HG02840 (cell line): ENCODE data around the gene PLEKHG1.

Experiments
- ATAC-seq: cut with Tn5 transposase; IDR thresholded peaks from one replicate; pipeline ENCODE4 v1.9.1; 2021; ENCODE audit warnings: mild to moderate bottlenecking, moderate library complexity, moderate number of reproducible peaks; ENCODE audit not compliant: unreplicated experiment, low FRiP score

Gene PLEKHG1

GRCh38 chr6:150617496-150618460 lies 18.1 kb downstream of the PLEKHG1 start:
- no peak for ATAC-seq

GRCh38 chr6:150619275-150619674 lies 19.6 kb downstream of the PLEKHG1 start:
- no peak for ATAC-seq

- ATAC-seq, result no peak
These were observed 20.6 kb downstream of the PLEKHG1 start for GRCh38 chr6:150620244-150620643.

- no peak for ATAC-seq
These were observed 21.1 kb downstream of the PLEKHG1 start for GRCh38 chr6:150620763-150621162.

GRCh38 chr6:150622476-150622875 lies 22.8 kb downstream of the PLEKHG1 start:
- no peak for ATAC-seq

GRCh38 chr6:150622941-150623874 lies 23.5 kb downstream of the PLEKHG1 start:
- peak; percentile 97 for ATAC-seq

GRCh38 chr6:150624191-150624590 lies 24.5 kb downstream of the PLEKHG1 start:
- no peak for ATAC-seq

- ATAC-seq, result no peak
These were observed 26.2 kb downstream of the PLEKHG1 start for GRCh38 chr6:150625927-150626326.

- ATAC-seq, result no peak
These were observed 27.5 kb downstream of the PLEKHG1 start for GRCh38 chr6:150627154-150627553.

- no peak for ATAC-seq
These were observed 27.9 kb downstream of the PLEKHG1 start for GRCh38 chr6:150627585-150628025.

- no peak for ATAC-seq
These were observed 29.2 kb downstream of the PLEKHG1 start for GRCh38 chr6:150628908-150629307.

- no peak for ATAC-seq
These were observed 31.7 kb downstream of the PLEKHG1 start for GRCh38 chr6:150631283-150631983.

GRCh38 chr6:150631984-150632642 lies 32.4 kb downstream of the PLEKHG1 start:
- ATAC-seq, result no peak

GRCh38 chr6:150632785-150633485 lies 33.2 kb downstream of the PLEKHG1 start:
- ATAC-seq, result peak; percentile 51

- no peak for ATAC-seq
These were observed 33.8 kb downstream of the PLEKHG1 start for GRCh38 chr6:150633486-150633834.

- ATAC-seq, result no peak
These were observed 34.7 kb downstream of the PLEKHG1 start for GRCh38 chr6:150634176-150634963.

GRCh38 chr6:150634964-150635292 lies 35.2 kb downstream of the PLEKHG1 start:
- ATAC-seq, result no peak

- ATAC-seq, result no peak
These were observed 36.3 kb downstream of the PLEKHG1 start for GRCh38 chr6:150635906-150636514.
